ENCODE measurements around the gene SENP5. TPM values are rescaled to one million over a fixed set of nuclear protein-coding genes. Genes with fewer than 3 reads are reported as not detected.

The SENP5 gene
- total and polyA plus RNA-seq, 9 of the 15 experiments (the other 6 are each of a cell fraction or from before 2014, with no cell fraction given): 18.3 to 59.7 (median 35.8) TPM

DNA sequence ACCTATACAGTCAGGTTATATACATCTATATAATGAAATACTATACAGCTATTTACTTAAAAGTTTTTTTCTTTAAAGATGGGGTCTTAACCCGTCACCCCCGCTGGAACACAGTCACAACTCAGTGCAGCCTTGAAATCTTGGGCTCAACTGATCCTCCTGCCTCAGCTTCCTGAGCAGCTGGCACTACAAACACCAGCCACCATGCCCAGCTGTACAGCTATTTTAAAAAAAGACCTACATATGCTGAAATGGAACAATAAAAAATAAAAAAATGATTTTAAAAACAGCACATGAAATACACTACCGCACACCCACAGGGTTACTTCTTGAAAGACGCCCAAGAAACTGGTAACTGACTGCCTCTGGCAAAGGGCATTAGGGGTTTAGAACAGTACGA lies 70.9 kb downstream of the SENP5 start:
- no peak for FAIRE-seq
- in situ Hi-C loops (cut with MboI): no loop called here

DNA sequence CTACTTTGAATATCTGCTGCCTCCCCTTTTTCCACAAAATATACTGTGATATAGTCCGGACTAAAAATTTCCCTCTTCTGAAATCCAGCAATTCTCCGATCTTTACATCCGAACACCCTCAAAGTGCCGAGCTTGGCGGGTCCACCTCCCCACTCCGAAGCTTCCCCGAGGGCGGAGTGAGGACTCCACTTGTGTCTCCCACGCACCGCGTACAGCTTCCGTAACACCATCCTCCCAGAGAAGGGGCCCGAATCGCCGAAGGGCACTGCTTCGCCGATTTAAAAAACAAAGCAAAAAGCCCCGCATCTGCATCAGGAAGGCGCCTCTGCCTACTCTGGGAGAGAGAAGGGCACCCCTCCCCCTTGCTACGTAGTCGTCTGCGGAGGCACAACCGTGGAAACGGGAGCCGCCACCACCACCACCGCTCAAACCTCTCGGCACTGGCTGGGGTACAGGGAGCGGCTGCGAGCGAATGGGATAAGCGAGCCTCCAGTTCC lies 74.1 kb downstream of the SENP5 start:
- in situ Hi-C loops (cut with MboI): no loop called here
- TSS peak; percentile 81 for BruUV-seq (replicated peaks)
- 0% methylated on average over 28 of the region's 31 CpGs for WGBS (ENCODE audit: insufficient coverage, low coverage, missing lambda C conversion rate)
- ATAC-seq: peak; percentile 67
- peaks cover 7 to 9% of the 10 kb centered on the region in 2 experiments; a peak in 4 of 5 replicates for H3K4me1 ChIP-seq (replicated peaks in 1 of 2; ENCODE audit: control insufficient read depth in 2 of 2, insufficient read depth in 2 of 2, low read length in 2 of 2)
- H3K36me3 ChIP-seq (ENCODE audit: control insufficient read depth, insufficient read depth, low read length): peaks cover 55% of the 10 kb centered on the region
- peak overlapping the region; percentile 93 for H3K27ac ChIP-seq (ENCODE audit: extremely low read depth, low read depth, low read length)
- H4K20me1 ChIP-seq (replicated peaks; ENCODE audit: control insufficient read depth, insufficient read depth, low read length): no peaks in the 10 kb centered on the region
- H3K9me1 ChIP-seq (ENCODE audit: control insufficient read depth, insufficient read depth, low read length): no peaks in the 10 kb centered on the region
- H2AFZ ChIP-seq (ENCODE audit: low read depth, low read length): peak overlapping the region; percentile 83
- peak overlapping the region; percentile 99 for H3K4me2 ChIP-seq (ENCODE audit: insufficient read depth, low read length)
- intact Hi-C loops (cut with micrococcal nuclease): loop anchor here (1.0 to 10.0 kb wide), 5 partner anchors 47 to 417 kb away; partner anchors contain the start of genes CEP19 and PIGX
- H3K4me3 ChIP-seq: peak overlapping the region; percentile 99
- CTCF ChIA-PET (ENCODE audit: low intra/inter-chr PET ratio): interaction anchor here (0.6 to 1.6 kb wide), 4 partner anchors 9 to 104 kb away, joined by 3 to 6 read pairs (median 4); partner anchors contain the start of gene PIGZ
- peak; percentile 60 to 77 (median 66) for DNase-seq (ENCODE audit: extremely low read depth in 1 of 4, low spot score in 3 of 4)
- POLR2A ChIA-PET: interaction anchor here (0.6 to 2.6 kb wide), 20 partner anchors 8 to 617 kb away, joined by 3 to 13 read pairs (median 4); partner anchors contain the start of gene SENP5
- peaks cover 76% of the 10 kb centered on the region for H3K79me2 ChIP-seq (ENCODE audit: control insufficient read depth, insufficient read depth, low read length)
- no peaks in the 10 kb centered on the region for H3K27me3 ChIP-seq (ENCODE audit: control insufficient read depth in 2 of 2, insufficient read depth in 2 of 2, low read length in 2 of 2)
- no peaks in the 10 kb centered on the region for H3K9me3 ChIP-seq (replicated peaks; ENCODE audit: control insufficient read depth, insufficient read depth, low read depth, low read length)
- FAIRE-seq: no peak
- peak overlapping the region; percentile 96 to 100 for H3K9ac ChIP-seq (ENCODE audit: insufficient read depth in 1 of 2, low read depth in 2 of 2, low read length in 2 of 2)
- TF ChIP-seq, protein P1, sequence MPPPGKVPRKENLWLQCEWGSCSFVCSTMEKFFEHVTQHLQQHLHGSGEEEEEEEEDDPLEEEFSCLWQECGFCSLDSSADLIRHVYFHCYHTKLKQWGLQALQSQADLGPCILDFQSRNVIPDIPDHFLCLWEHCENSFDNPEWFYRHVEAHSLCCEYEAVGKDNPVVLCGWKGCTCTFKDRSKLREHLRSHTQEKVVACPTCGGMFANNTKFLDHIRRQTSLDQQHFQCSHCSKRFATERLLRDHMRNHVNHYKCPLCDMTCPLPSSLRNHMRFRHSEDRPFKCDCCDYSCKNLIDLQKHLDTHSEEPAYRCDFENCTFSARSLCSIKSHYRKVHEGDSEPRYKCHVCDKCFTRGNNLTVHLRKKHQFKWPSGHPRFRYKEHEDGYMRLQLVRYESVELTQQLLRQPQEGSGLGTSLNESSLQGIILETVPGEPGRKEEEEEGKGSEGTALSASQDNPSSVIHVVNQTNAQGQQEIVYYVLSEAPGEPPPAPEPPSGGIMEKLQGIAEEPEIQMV (tag; conservative IDR thresholded peaks at IDR 0.05; ENCODE audit: low read depth): no peak
- TF ChIP-seq, protein P2, sequence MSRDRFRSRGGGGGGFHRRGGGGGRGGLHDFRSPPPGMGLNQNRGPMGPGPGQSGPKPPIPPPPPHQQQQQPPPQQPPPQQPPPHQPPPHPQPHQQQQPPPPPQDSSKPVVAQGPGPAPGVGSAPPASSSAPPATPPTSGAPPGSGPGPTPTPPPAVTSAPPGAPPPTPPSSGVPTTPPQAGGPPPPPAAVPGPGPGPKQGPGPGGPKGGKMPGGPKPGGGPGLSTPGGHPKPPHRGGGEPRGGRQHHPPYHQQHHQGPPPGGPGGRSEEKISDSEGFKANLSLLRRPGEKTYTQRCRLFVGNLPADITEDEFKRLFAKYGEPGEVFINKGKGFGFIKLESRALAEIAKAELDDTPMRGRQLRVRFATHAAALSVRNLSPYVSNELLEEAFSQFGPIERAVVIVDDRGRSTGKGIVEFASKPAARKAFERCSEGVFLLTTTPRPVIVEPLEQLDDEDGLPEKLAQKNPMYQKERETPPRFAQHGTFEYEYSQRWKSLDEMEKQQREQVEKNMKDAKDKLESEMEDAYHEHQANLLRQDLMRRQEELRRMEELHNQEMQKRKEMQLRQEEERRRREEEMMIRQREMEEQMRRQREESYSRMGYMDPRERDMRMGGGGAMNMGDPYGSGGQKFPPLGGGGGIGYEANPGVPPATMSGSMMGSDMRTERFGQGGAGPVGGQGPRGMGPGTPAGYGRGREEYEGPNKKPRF (IDR thresholded peaks at IDR 0.05; ENCODE audit: low read depth, low read length): no peak
- TF ChIP-seq SMAD4 (CRISPR knock-in tag; conservative IDR thresholded peaks at IDR 0.05) (no peak), ZBTB17 (CRISPR knock-in tag; IDR thresholded peaks at IDR 0.05) (0 out of 2 replicates have a peak, but pooled peaks have one; percentile 7)
- TF ChIP-seq, protein P3, sequence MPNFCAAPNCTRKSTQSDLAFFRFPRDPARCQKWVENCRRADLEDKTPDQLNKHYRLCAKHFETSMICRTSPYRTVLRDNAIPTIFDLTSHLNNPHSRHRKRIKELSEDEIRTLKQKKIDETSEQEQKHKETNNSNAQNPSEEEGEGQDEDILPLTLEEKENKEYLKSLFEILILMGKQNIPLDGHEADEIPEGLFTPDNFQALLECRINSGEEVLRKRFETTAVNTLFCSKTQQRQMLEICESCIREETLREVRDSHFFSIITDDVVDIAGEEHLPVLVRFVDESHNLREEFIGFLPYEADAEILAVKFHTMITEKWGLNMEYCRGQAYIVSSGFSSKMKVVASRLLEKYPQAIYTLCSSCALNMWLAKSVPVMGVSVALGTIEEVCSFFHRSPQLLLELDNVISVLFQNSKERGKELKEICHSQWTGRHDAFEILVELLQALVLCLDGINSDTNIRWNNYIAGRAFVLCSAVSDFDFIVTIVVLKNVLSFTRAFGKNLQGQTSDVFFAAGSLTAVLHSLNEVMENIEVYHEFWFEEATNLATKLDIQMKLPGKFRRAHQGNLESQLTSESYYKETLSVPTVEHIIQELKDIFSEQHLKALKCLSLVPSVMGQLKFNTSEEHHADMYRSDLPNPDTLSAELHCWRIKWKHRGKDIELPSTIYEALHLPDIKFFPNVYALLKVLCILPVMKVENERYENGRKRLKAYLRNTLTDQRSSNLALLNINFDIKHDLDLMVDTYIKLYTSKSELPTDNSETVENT (CRISPR knock-in tag; IDR thresholded peaks at IDR 0.05): no peak

More for the DNA sequence above, 70.9 kb downstream of the SENP5 start:
- Histone ChIP-seq H2AFZ (ENCODE audit: low read depth, low read length) (no peak overlapping the region), H3K36me3 (ENCODE audit: control insufficient read depth, insufficient read depth, low read length) (peaks cover 77% of the 10 kb centered on the region), H3K4me3 (no peak overlapping the region), H3K9me1 (ENCODE audit: control insufficient read depth, insufficient read depth, low read length) (no peaks in the 10 kb centered on the region), H3K79me2 (ENCODE audit: control insufficient read depth, insufficient read depth, low read length) (peaks cover 62% of the 10 kb centered on the region), H3K9ac (ENCODE audit: insufficient read depth in 1 of 2, low read depth in 2 of 2, low read length in 2 of 2) (no peak overlapping the region), H3K4me2 (ENCODE audit: insufficient read depth, low read length) (no peak overlapping the region), H3K9me3 (replicated peaks; ENCODE audit: control insufficient read depth, insufficient read depth, low read depth, low read length) (no peaks in the 10 kb centered on the region), H3K4me1 (replicated peaks in 1 of 2; ENCODE audit: control insufficient read depth in 2 of 2, insufficient read depth in 2 of 2, low read length in 2 of 2) (peaks cover 5 to 9% of the 10 kb centered on the region in 2 experiments; a peak in 4 of 5 replicates), H4K20me1 (replicated peaks; ENCODE audit: control insufficient read depth, insufficient read depth, low read length) (no peaks in the 10 kb centered on the region), H3K27ac (ENCODE audit: extremely low read depth, low read depth, low read length) (no peak overlapping the region), H3K27me3 (ENCODE audit: control insufficient read depth in 2 of 2, insufficient read depth in 2 of 2, low read length in 2 of 2) (no peaks in the 10 kb centered on the region)
- intact Hi-C loops (cut with micrococcal nuclease): no loop called here
- TF ChIP-seq RBFOX2 (IDR thresholded peaks at IDR 0.05; ENCODE audit: low read depth, low read length) (0 out of 2 replicates have a peak, but pooled peaks have one; percentile 8), BCOR (IDR thresholded peaks at IDR 0.05) (no peak), CBX8 (IDR thresholded peaks at IDR 0.05; ENCODE audit: borderline replicate concordance, extremely low read depth, low read depth, low read length, poor library complexity, severe bottlenecking) (no peak), ELF1 (tag; IDR thresholded peaks at IDR 0.05) (no peak), HIVEP1 (CRISPR knock-in tag; IDR thresholded peaks at IDR 0.05) (no peak), RBM25 (IDR thresholded peaks at IDR 0.05; ENCODE audit: low read depth, low read length, severe bottlenecking) (no peak)
- no TSS peak for BruUV-seq (replicated peaks)
- DNase-seq (ENCODE audit: extremely low read depth in 1 of 4, low spot score in 3 of 4): no peak
- WGBS (ENCODE audit: insufficient coverage, low coverage, missing lambda C conversion rate): 98% methylated on average over 5 of the region's 5 CpGs
- CTCF ChIA-PET (ENCODE audit: low intra/inter-chr PET ratio): interaction anchor here (0.5 kb wide), 1 partner anchor 531 kb away, joined by 3 read pairs; no protein-coding TSS in a partner anchor
- ATAC-seq: no peak
- POLR2A ChIA-PET: interaction anchor here (0.6 kb wide), 1 partner anchor 410 kb away, joined by 4 read pairs; no protein-coding TSS in a partner anchor

Data from K562 (cell line).